GM10248 (cell line): ENCODE results near the gene TMEM156.
"Not testable (repeated sequence)": the region's sequence is repeated elsewhere in the genome, so short reads cannot be mapped to it uniquely, and the experiment has no call there.

Experiments used
- CTCF ChIA-PET: fragments of 300-600 bp; sonication (Branson Sonifier 250); formaldehyde crosslinking; extraction: SDS; loops from one replicate; lab custom pipeline; 2021; ENCODE audit warnings: antibody characterized with exemption; lab: Yijun Ruan, JAX
- POLR2A ChIA-PET: fragments of 350-650 bp; sonication (Branson Sonifier 250); formaldehyde crosslinking; extraction: SDS; loops from one replicate; lab custom pipeline; 2020; ENCODE audit warnings: antibody characterized with exemption; lab: Yijun Ruan, JAX
- DNase-seq: peaks from one replicate; pipeline ENCODE4 v3.0.0; 2012; ENCODE audit errors: extremely low spot score
- CTCF ChIP-seq: IDR thresholded peaks from 2 replicates; pipeline ENCODE4 v1.5.1; 2012; ENCODE audit warnings: mild to moderate bottlenecking, low read depth; ENCODE audit errors: extremely low read depth, missing control alignments, control extremely low read depth

TMEM156 gene

GRCh38 chr4:38993683-38994082 is 38.5 kb downstream of the TMEM156 start:
- POLR2A ChIA-PET, result no interaction called here
- TF ChIP-seq CTCF, result no peak
- CTCF ChIA-PET, result interaction anchor here (1.0 to 1.6 kb wide), 2 partner anchors 15 to 35 kb away, joined by 3 read pairs; no protein-coding TSS in a partner anchor
- DNase-seq, result no peak

GRCh38 chr4:38990241-38990640 is 42.0 kb downstream of the TMEM156 start:
- ChIA-PET CTCF (interaction anchor here (1.7 kb wide), 1 partner anchor 11 kb away, joined by 6 read pairs; no protein-coding TSS in a partner anchor), POLR2A (no interaction called here)
- DNase-seq, result no peak
- TF ChIP-seq CTCF, result no peak

- CTCF ChIA-PET, result interaction anchor here (1.7 kb wide), 1 partner anchor 10 kb away, joined by 6 read pairs; no protein-coding TSS in a partner anchor
- TF ChIP-seq CTCF, result no peak
- no peak for DNase-seq
- POLR2A ChIA-PET, result no interaction called here
These were observed 42.7 kb downstream of the TMEM156 start for GRCh38 chr4:38989487-38989886.

GRCh38 chr4:38988353-38988752 is 43.9 kb downstream of the TMEM156 start:
- POLR2A ChIA-PET, DNase-seq: not testable (repeated sequence)
- CTCF ChIA-PET, result interaction anchor here (0.7 to 1.4 kb wide), 7 partner anchors 8 to 146 kb away, joined by 3 to 4 read pairs (median 3); no protein-coding TSS in a partner anchor

GRCh38 chr4:38987491-38987890 is 44.7 kb downstream of the TMEM156 start:
- ChIA-PET CTCF (interaction anchor here (0.9 to 1.4 kb wide), 9 partner anchors 9 to 147 kb away, joined by 3 to 4 read pairs (median 3); no protein-coding TSS in a partner anchor), POLR2A (no interaction called here)
- TF ChIP-seq CTCF, result no peak
- no peak for DNase-seq

- POLR2A ChIA-PET, result no interaction called here
- TF ChIP-seq CTCF, result no peak
- no peak for DNase-seq
- CTCF ChIA-PET, result interaction anchor here (0.8 to 1.9 kb wide), 11 partner anchors 9 to 225 kb away, joined by 3 to 7 read pairs (median 4); no protein-coding TSS in a partner anchor
These were observed 46.7 kb downstream of the TMEM156 start for GRCh38 chr4:38985410-38986100.

GRCh38 chr4:38983787-38984598 is 48.2 kb downstream of the TMEM156 start:
- DNase-seq, result no peak
- CTCF ChIA-PET, result interaction anchor here (0.7 to 1.9 kb wide), 3 partner anchors 7 to 150 kb away, joined by 3 to 7 read pairs (median 3); no protein-coding TSS in a partner anchor
- POLR2A ChIA-PET, result no interaction called here
- TF ChIP-seq CTCF, result no peak
